ENCODE data around the gene CCNJ. TPM values are rescaled to one million over a fixed set of nuclear protein-coding genes. Genes with fewer than 3 reads are reported as not detected.
A peak's percentile ranks its signal among the peaks of the same experiment; 100 is the strongest.

The CCNJ gene
- total and polyA plus RNA-seq, 2 of the 13 experiments (the other 11 are each of a cell fraction or from before 2014, with no cell fraction given) = 14.1 to 21.5 TPM

DNA sequence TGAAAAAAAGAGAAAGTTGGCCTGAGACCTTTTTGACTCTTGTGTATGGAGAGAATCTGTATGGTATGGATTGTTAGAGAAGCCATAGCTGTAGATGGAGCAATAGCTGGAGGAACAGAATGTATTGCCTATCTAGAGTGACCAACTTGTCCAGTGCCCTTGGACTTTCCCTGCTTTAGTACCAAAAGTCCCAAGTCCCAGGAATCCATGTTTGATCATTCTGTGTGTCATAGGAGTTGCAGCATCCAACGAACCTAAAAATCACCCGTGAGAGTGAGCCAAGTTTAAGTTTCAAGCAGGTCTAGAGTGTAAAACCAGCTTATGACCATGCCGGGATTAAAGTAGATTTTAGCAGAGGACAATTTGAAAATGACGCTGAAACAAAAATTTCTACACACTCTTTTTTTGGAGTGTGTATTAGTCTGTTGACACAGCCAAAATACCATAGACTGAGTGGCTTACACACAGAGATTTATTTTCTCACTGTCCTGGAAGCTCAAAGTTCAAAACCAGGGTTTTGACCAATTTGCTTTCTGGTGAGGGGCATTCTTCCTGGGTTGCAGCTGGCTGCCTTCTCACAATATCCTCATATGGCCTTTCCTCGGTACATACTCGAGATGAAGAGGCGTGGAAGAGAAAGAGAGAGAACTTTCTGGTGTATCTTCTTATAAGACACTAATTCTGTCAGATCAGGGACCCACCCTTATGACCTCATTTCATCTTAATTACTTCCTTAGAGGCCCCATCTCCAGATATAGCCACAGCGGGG is 49.8 kb downstream of the CCNJ start (continued):
- no peak for TF ChIP-seq KAT7 (CRISPR knock-in tag; IDR thresholded peaks at IDR 0.05; ENCODE audit: borderline replicate concordance)
- no peak for TF ChIP-seq SMAD3 (CRISPR knock-in tag; IDR thresholded peaks at IDR 0.05)
- TF ChIP-seq ZEB1 (IDR thresholded peaks at IDR 0.05; ENCODE audit: insufficient replicate concordance, low read depth) = no peak
- no peak for TF ChIP-seq ZNF101 (CRISPR knock-in tag; IDR thresholded peaks at IDR 0.05; ENCODE audit: borderline replicate concordance, low read depth)
- no peak for TF ChIP-seq ZNF850 (CRISPR knock-in tag; conservative IDR thresholded peaks at IDR 0.05)
- TF ChIP-seq, protein P1, sequence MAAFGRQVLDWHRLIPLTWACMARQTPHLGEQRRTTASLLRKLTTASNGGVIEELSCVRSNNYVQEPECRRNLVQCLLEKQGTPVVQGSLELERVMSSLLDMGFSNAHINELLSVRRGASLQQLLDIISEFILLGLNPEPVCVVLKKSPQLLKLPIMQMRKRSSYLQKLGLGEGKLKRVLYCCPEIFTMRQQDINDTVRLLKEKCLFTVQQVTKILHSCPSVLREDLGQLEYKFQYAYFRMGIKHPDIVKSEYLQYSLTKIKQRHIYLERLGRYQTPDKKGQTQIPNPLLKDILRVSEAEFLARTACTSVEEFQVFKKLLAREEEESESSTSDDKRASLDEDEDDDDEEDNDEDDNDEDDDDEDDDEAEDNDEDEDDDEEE (CRISPR knock-in tag; IDR thresholded peaks at IDR 0.05) = no peak
- TF ChIP-seq ZNF292 (CRISPR knock-in tag; IDR thresholded peaks at IDR 0.05; ENCODE audit: borderline replicate concordance, low read depth) = peak; percentile 50; the same call in 1 of the 2 replicates
- no peak for TF ChIP-seq MED13 (CRISPR knock-in tag; IDR thresholded peaks at IDR 0.05)
- no peak for TF ChIP-seq ZNF274 (CRISPR knock-in tag; IDR thresholded peaks at IDR 0.05)
- no peak for TF ChIP-seq PAX8 (CRISPR knock-in tag; IDR thresholded peaks at IDR 0.05; ENCODE audit: borderline replicate concordance)
- no peak for TF ChIP-seq ZNF781 (CRISPR knock-in tag; IDR thresholded peaks at IDR 0.05; ENCODE audit: borderline replicate concordance, not compliant biosample characterization)
- no peak for TF ChIP-seq SCMH1 (CRISPR knock-in tag; IDR thresholded peaks at IDR 0.05; ENCODE audit: borderline replicate concordance)
- TF ChIP-seq ZNF572 (CRISPR knock-in tag; IDR thresholded peaks at IDR 0.05) = no peak
- no peak for TF ChIP-seq DNMT1 (CRISPR knock-in tag; IDR thresholded peaks at IDR 0.05)
- no peak for TF ChIP-seq ZNF337 (CRISPR knock-in tag; IDR thresholded peaks at IDR 0.05; ENCODE audit: borderline replicate concordance, low read depth)
- TF ChIP-seq CCAR2 (optimal IDR thresholded peaks at IDR 0.05; ENCODE audit: low read depth, low read length) = no peak
- TF ChIP-seq CHD4 (IDR thresholded peaks at IDR 0.05; ENCODE audit: borderline replicate concordance, low read length) = peak; percentile 66; the same call in 1 of the 2 replicates
- TF ChIP-seq ZFP82 (CRISPR knock-in tag; IDR thresholded peaks at IDR 0.05; ENCODE audit: borderline replicate concordance) = no peak
- TF ChIP-seq ARID2 (CRISPR knock-in tag; IDR thresholded peaks at IDR 0.05; ENCODE audit: borderline replicate concordance) = no peak
- no peak for TF ChIP-seq CBFB (CRISPR knock-in tag; IDR thresholded peaks at IDR 0.05)
- TF ChIP-seq, protein P2, sequence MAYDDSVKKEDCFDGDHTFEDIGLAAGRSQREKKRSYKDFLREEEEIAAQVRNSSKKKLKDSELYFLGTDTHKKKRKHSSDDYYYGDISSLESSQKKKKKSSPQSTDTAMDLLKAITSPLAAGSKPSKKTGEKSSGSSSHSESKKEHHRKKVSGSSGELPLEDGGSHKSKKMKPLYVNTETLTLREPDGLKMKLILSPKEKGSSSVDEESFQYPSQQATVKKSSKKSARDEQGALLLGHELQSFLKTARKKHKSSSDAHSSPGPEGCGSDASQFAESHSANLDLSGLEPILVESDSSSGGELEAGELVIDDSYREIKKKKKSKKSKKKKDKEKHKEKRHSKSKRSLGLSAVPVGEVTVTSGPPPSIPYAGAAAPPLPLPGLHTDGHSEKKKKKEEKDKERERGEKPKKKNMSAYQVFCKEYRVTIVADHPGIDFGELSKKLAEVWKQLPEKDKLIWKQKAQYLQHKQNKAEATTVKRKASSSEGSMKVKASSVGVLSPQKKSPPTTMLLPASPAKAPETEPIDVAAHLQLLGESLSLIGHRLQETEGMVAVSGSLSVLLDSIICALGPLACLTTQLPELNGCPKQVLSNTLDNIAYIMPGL (CRISPR knock-in tag; IDR thresholded peaks at IDR 0.05; ENCODE audit: borderline replicate concordance in 1 of 2, low read depth in 1 of 2) = 0 out of 4 replicates have a peak, but pooled peaks of 1 of the 2 experiments have one; percentile 18
- no peak for TF ChIP-seq ATF7-NPFF (CRISPR knock-in tag; IDR thresholded peaks at IDR 0.05; ENCODE audit: low read depth)
- no peak for TF ChIP-seq ETV6 (CRISPR knock-in tag; conservative IDR thresholded peaks at IDR 0.05)
- peak; percentile 70 for TF ChIP-seq BCL6 (CRISPR knock-in tag; IDR thresholded peaks at IDR 0.05)
- TF ChIP-seq SAFB2 (CRISPR knock-in tag; IDR thresholded peaks at IDR 0.05; ENCODE audit: borderline replicate concordance, low read depth) = no peak

Data from HepG2 (cell line).